IPS-18c (cell line): ENCODE data around the gene ICA1.
"Not testable (repeated sequence)": the region's sequence is repeated elsewhere in the genome, so short reads cannot be mapped to it uniquely, and the experiment has no call there.

Experiments used
- H3K4me3 ChIP-seq: 2 replicates; pipeline ENCODE4 v1.7.0; 2013; ENCODE audit warnings: low read depth, mild to moderate bottlenecking, low read length, moderate library complexity; ENCODE audit not compliant: insufficient read depth
- H3K9me3 ChIP-seq: one replicate; pipeline ENCODE4 v1.6.1; 2013; ENCODE audit warnings: mild to moderate bottlenecking, low read length, moderate library complexity; ENCODE audit not compliant: control insufficient read depth, insufficient read depth

The ICA1 gene

GRCh38 chr7:8068892-8069686 is 192.9 kb downstream of the ICA1 start:
- Histone ChIP-seq H3K4me3 (no peak overlapping the region), H3K9me3 (no peaks in the 10 kb centered on the region)

DNA sequence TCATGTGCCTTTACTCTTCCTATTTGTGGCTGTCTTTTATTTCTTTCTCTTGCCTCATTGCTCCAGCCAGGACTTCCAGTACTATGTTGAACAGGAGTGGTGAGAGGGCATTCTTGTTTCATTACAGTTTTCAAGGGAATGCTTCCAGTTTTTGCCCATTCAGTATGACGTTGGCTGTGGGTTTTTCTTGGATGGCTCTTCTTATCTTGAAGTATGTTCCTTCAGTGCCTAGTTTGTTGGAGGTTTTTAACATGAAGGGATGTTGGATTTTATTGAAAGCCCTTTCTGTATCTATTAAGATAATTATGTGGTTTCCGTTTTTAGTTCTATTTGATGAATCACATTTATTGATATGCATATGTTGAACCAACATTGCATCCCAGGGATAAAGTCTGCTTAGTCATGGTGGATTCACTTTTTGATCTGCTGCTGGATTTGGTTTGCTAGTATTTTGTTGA is 196.6 kb downstream of the ICA1 start:
- Histone ChIP-seq H3K4me3 (no peak overlapping the region), H3K9me3 (no peaks in the 10 kb centered on the region)

GRCh38 chr7:8064828-8065227 is 197.1 kb downstream of the ICA1 start:
- Histone ChIP-seq H3K4me3 (no peak overlapping the region), H3K9me3 (no peaks in the 10 kb centered on the region)

- Histone ChIP-seq H3K4me3 (no peak overlapping the region), H3K9me3 (no peaks in the 10 kb centered on the region)
Measured at GRCh38 chr7:8063706-8064297, 198.2 kb downstream of the ICA1 start.

DNA sequence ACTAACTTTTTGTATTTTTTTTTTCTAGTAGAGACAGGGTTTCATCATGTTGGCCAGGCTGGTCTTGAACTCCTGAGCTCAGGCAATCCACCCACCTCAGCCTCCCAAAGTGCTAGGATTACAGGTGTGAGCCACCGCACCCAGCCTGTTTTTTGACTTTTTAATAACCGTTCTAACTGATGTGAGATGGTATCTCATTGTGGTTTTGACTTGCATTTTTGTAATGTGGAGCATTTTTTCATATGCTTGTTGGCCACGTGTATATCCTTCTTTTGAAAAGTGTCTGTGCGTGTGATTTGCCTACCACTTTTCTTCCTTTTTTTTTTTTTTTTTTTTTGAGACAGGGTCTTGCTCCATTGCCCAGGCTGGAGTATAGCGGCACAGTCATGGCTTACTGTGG is 198.7 kb downstream of the ICA1 start:
- not testable (repeated sequence) for H3K4me3 ChIP-seq, H3K9me3 ChIP-seq
